Psoas muscle (tissue), 8 donors: Measurements from ENCODE around the gene CCDC148. TPM values are rescaled to one million over a fixed set of nuclear protein-coding genes. Genes with fewer than 3 reads are reported as not detected.

ENCODE experiments used
- ATAC-seq, 4 donors: fragments of 200-7000 bp; cut with Tn5 transposase; one replicate each; pipeline ENCODE4 v1.9.1; 2020; ENCODE audit warnings: moderate library complexity in 3 of 4, mild to moderate bottlenecking in 2 of 4
- DNase-seq, 2 donors: peaks; one replicate each; pipeline ENCODE4 v3.0.0-alpha.2; 2020
- H3K27ac ChIP-seq: fragments of 200-600 bp; one replicate; pipeline ENCODE4 v1.8.0; 2022
- H3K27me3 ChIP-seq, 3 donors: fragments of 200-600 bp in 1 of 3; one replicate each; pipeline versions ENCODE4 v1.6.1 to v1.8.0; 2013 to 2022; ENCODE audit warnings: low read length in 2 of 3, mild to moderate bottlenecking in 2 of 3, moderate library complexity in 1 of 3; ENCODE audit not compliant: insufficient read depth in 3 of 3
- H3K36me3 ChIP-seq, 2 donors: fragments of 200-600 bp in 1 of 2; one replicate each; pipeline versions ENCODE4 v1.6.1 to v1.8.0; 2013 to 2022; ENCODE audit warnings: low read depth in 1 of 2, mild to moderate bottlenecking in 1 of 2, moderate library complexity in 1 of 2; ENCODE audit not compliant: insufficient read depth in 1 of 2
- H3K4me1 ChIP-seq: fragments of 200-600 bp; one replicate; pipeline ENCODE4 v1.8.0; 2022
- H3K4me3 ChIP-seq: fragments of 200-600 bp; one replicate; pipeline ENCODE4 v1.8.0; 2022; ENCODE audit warnings: mild to moderate bottlenecking
- H3K9me3 ChIP-seq: fragments of 200-600 bp; one replicate; pipeline ENCODE4 v1.8.0; 2022
- CTCF ChIP-seq: fragments of 200-600 bp; IDR thresholded peaks from one replicate; pipeline ENCODE4 v1.8.0; 2022; ENCODE audit warnings: antibody characterized with exemption
- WGBS, 3 donors: extraction: QIAGEN DNeasy Blood & Tissue Kit; methylation state at CpG; one replicate each; pipeline versions ENCODE4 v1.1.6 to v1.1.7; 2013; 5-methylcytosine and 5-hydroxymethylcytosine counted together
- intact Hi-C, 2 donors: fragments of 100-400 bp; cut with DNase I; formaldehyde crosslinking; loops; one replicate each; pipeline versions ENCODE4 v1.11.0 to v1.14.2; 2022
- polyA plus RNA-seq, 3 donors: library from polyadenylated mRNA; stranded (reverse); fragments of 200-250 nt; gene quantifications; one replicate each; pipeline ENCODE4 v1.2.3, GENCODE V29; 2013
- total RNA-seq, 4 donors: library from RNA; stranded (reverse); fragmentation: NEBNext Ultra II Directional in 2 of 4; extraction: Animal tissue kit (Norgen Biotek cat#: 25700) in 2 of 4; gene quantifications; one replicate each; pipeline versions ENCODE4 v1.2.1 to v1.2.4, GENCODE V29; 2021 to 2023
- donor health status: healthy with polysubstance abuse.
- donor health status: DM: no; HTN: no; CAD: no; lungs with moderate emphysema.
- donor health status: Bipolar disorder and iron deficiency.
- donor health status: healthy.
- donor health status: DM: yes; HTN: yes; CAD: no.
- donor health status: DM: no; HTN: no; CAD: no.
- donor health status: DM: no; HTN: no; CAD: no.
- donor health status: DM: yes; HTN: yes; CAD: no.

Gene CCDC148
- total and polyA plus RNA-seq, 7 donors, result 0.10 TPM; not detected in 6

- Histone ChIP-seq H3K36me3 (no peaks in the 10 kb centered on the region), H3K4me1 (peaks cover 22% of the 10 kb centered on the region), H3K27me3 (no peaks in the 10 kb centered on the region), H3K9me3 (no peaks in the 10 kb centered on the region), H3K4me3 (peak overlapping the region; percentile 85), H3K27ac (no peak overlapping the region)
- 54 to 64% (median 64%) methylated on average over 9 of the region's 9 CpGs for WGBS, 3 donors
- ATAC-seq (no peak), DNase-seq (no peak)
- TF ChIP-seq CTCF, result no peak
- intact Hi-C loops, result loop anchor here (5.0 to 10.0 kb wide), 3 partner anchors 165 to 295 kb away; no protein-coding TSS in a partner anchor
These were observed 2.8 kb upstream of the CCDC148 start for GRCh38 chr2:158459161-158460003.

GRCh38 chr2:158458617-158458920 lies 2.0 kb upstream of the CCDC148 start:
- intact Hi-C loops, result loop anchor here (5.0 to 10.0 kb wide), 3 partner anchors 166 to 296 kb away; no protein-coding TSS in a partner anchor
- peak overlapping the region; percentile 85 for H3K4me3 ChIP-seq
- H3K27ac ChIP-seq, result no peak overlapping the region
- TF ChIP-seq CTCF, result no peak
- H3K9me3 ChIP-seq, result no peaks in the 10 kb centered on the region
- H3K4me1 ChIP-seq, result peaks cover 22% of the 10 kb centered on the region
- ATAC-seq (no peak), DNase-seq (no peak)
- no peaks in the 10 kb centered on the region for H3K36me3 ChIP-seq
- WGBS, 3 donors, result 27 to 29% (median 29%) methylated on average over 9 of the region's 9 CpGs
- H3K27me3 ChIP-seq, result no peaks in the 10 kb centered on the region

- Histone ChIP-seq H3K9me3 (no peaks in the 10 kb centered on the region), H3K4me3 (peak overlapping the region; percentile 85), H3K27me3 (no peaks in the 10 kb centered on the region), H3K4me1 (peaks cover 22% of the 10 kb centered on the region), H3K27ac (peak overlapping the region; percentile 91), H3K36me3 (no peaks in the 10 kb centered on the region)
- intact Hi-C loops, result loop anchor here (5.0 to 10.0 kb wide), 3 partner anchors 167 to 297 kb away; no protein-coding TSS in a partner anchor
- DNase-seq (peak in 1 of 2 donors; percentile 81), ATAC-seq (peak; percentile 67 to 85 (median 72))
- WGBS, 3 donors, result 0 to 1% (median 0%) methylated on average over 53 to 61 of the region's 61 CpGs
- peak; percentile 17 for TF ChIP-seq CTCF
These were observed 1.5 kb upstream of the CCDC148 start for GRCh38 chr2:158457826-158458616.

- H3K27ac ChIP-seq, result peak overlapping the region; percentile 91
- no peaks in the 10 kb centered on the region for H3K36me3 ChIP-seq
- TF ChIP-seq CTCF, result no peak
- DNase-seq, result peak; percentile 60 to 74
- 0% methylated on average over 26 to 84 of the region's 84 CpGs for WGBS, 3 donors
- H3K27me3 ChIP-seq, result no peaks in the 10 kb centered on the region
- H3K9me3 ChIP-seq, result no peaks in the 10 kb centered on the region
- peak; percentile 38 to 60 (median 42) for ATAC-seq
- peak overlapping the region; percentile 85 for H3K4me3 ChIP-seq
- H3K4me1 ChIP-seq, result peaks cover 22% of the 10 kb centered on the region
- intact Hi-C loops, result loop anchor here (5.0 to 10.0 kb wide), 3 partner anchors 168 to 298 kb away; no protein-coding TSS in a partner anchor
These were observed 706 bp upstream of the CCDC148 start for GRCh38 chr2:158457092-158457825.
